H1 (cell line): ENCODE measurements around the gene SEMA7A. TPM values are rescaled to one million over a fixed set of nuclear protein-coding genes. Genes with fewer than 3 reads are reported as not detected.

ENCODE experiments used
- CTCF ChIA-PET: fragments of 300-600 bp; sonication (Branson Sonifier 250); formaldehyde crosslinking; loops from one replicate; lab custom pipeline; 2021; ENCODE audit not compliant: partially characterized antibody; lab: Charles Lee
- POLR2A ChIA-PET: fragments of 300-600 bp; sonication (Branson Sonifier 250); formaldehyde crosslinking; loops from one replicate; lab custom pipeline; 2021; ENCODE audit warnings: inconsistent platforms; ENCODE audit not compliant: partially characterized antibody; lab: Charles Lee
- DNase-seq, 2 experiments: peaks; one replicate each; pipeline versions ENCODE4 v3.0.0 to v3.0.0-alpha.2; 2010 to 2022; ENCODE audit warnings: low spot score in 2 of 2, low read depth in 1 of 2, mixed read lengths in 1 of 2
- FAIRE-seq: peaks from 2 replicates; lab custom pipeline; 2011; peaks lifted over from hg19 to GRCh38; lab: Jason Lieb, UNC
- H2AFZ ChIP-seq: 2 replicates; pipeline ENCODE4 v1.8.1; 2012; ENCODE audit warnings: low read length, inconsistent platforms
- H2AK5ac ChIP-seq: 2 replicates; pipeline ENCODE4 v1.6.1; 2013; ENCODE audit warnings: low read depth, low read length
- H2BK120ac ChIP-seq: replicated peaks from 2 replicates; pipeline ENCODE3; 2013; ENCODE audit warnings: low read depth, low read length, inconsistent platforms
- H2BK12ac ChIP-seq: 2 replicates; pipeline ENCODE4 v1.6.1; 2013; ENCODE audit warnings: low read depth, low read length
- H2BK15ac ChIP-seq: 2 replicates; pipeline ENCODE4 v1.6.1; 2013; ENCODE audit warnings: low read length
- H2BK20ac ChIP-seq: 2 replicates; pipeline ENCODE4 v1.6.1; 2013; ENCODE audit warnings: low read length
- H2BK5ac ChIP-seq: 2 replicates; pipeline ENCODE4 v1.6.1; 2013; ENCODE audit warnings: low read depth, low read length
- H3K14ac ChIP-seq: 2 replicates; pipeline ENCODE4 v1.6.1; 2013; ENCODE audit warnings: inconsistent platforms; ENCODE audit not compliant: insufficient read length
- H3K18ac ChIP-seq: 2 replicates; pipeline ENCODE4 v1.6.1; 2013; ENCODE audit warnings: low read length; ENCODE audit errors: extremely low read depth
- H3K23ac ChIP-seq: 2 replicates; pipeline ENCODE4 v1.6.1; 2013; ENCODE audit warnings: inconsistent platforms; ENCODE audit not compliant: insufficient read length
- H3K23me2 ChIP-seq: 2 replicates; pipeline ENCODE4 v1.6.1; 2013; ENCODE audit warnings: low read depth, low read length
- H3K27ac ChIP-seq: 2 replicates; pipeline ENCODE4 v1.6.1; 2011; ENCODE audit warnings: low read depth, low read length, inconsistent platforms
- H3K27me3 ChIP-seq, 4 experiments: replicated peaks in 1 of 4; 1 replicate in 1 of 4; 2 replicates in 3 of 4; pipeline versions ENCODE4 v1.6.1 to v1.8.1; 2011 to 2013; ENCODE audit warnings: low read length in 3 of 4, mild to moderate bottlenecking in 3 of 4, inconsistent platforms in 2 of 4, mixed read lengths in 2 of 4, moderate library complexity in 1 of 4; ENCODE audit not compliant: control insufficient read depth in 3 of 4, insufficient read depth in 3 of 4; ENCODE audit errors: extremely low read depth in 1 of 4
- H3K36me3 ChIP-seq, 4 experiments: 2 replicates each; pipeline versions ENCODE4 v1.6.1 to v1.8.1; 2011 to 2013; ENCODE audit warnings: mild to moderate bottlenecking in 4 of 4, low read length in 3 of 4, moderate library complexity in 2 of 4, control low read depth in 1 of 4, inconsistent platforms in 1 of 4; ENCODE audit not compliant: insufficient read depth in 4 of 4, control insufficient read depth in 2 of 4
- H3K4ac ChIP-seq: replicated peaks from 2 replicates; pipeline ENCODE3; 2013; ENCODE audit warnings: low read length, low read depth, mixed read lengths, inconsistent platforms; ENCODE audit not compliant: insufficient read length
- H3K4me1 ChIP-seq, 4 experiments: replicated peaks in 1 of 4; 1 replicate in 1 of 4; 2 replicates in 3 of 4; pipeline versions ENCODE4 v1.6.1 to v1.8.1; 2011 to 2013; ENCODE audit warnings: low read length in 3 of 4, inconsistent platforms in 2 of 4, mixed read lengths in 1 of 4; ENCODE audit not compliant: insufficient read depth in 4 of 4, control insufficient read depth in 3 of 4
- H3K4me2 ChIP-seq, 2 experiments: 2 replicates each; pipeline versions ENCODE4 v1.6.1 to v1.8.1; 2011 to 2013; ENCODE audit warnings: low read depth in 2 of 2, low read length in 2 of 2, control low read depth in 1 of 2, inconsistent platforms in 1 of 2, mild to moderate bottlenecking in 1 of 2; ENCODE audit not compliant: insufficient read depth in 1 of 2
- H3K4me3 ChIP-seq, 4 experiments: fragments of 200-600, 300-600 bp in 1 of 4; sonication (generic), shearing (Covaris generic), sonication (Bioruptor Twin) in 1 of 4; 2 replicates each; pipeline versions ENCODE4 v1.5.1 to v1.8.1; 2011 to 2016; ENCODE audit warnings: low read length in 4 of 4, low read depth in 3 of 4, control low read depth in 2 of 4, inconsistent platforms in 2 of 4, mild to moderate bottlenecking in 2 of 4, mixed read lengths in 1 of 4, moderate library complexity in 1 of 4; ENCODE audit not compliant: insufficient read depth in 2 of 4; ENCODE audit errors: extremely low read depth in 1 of 4
- H3K56ac ChIP-seq: replicated peaks from 2 replicates; pipeline ENCODE3; 2013; ENCODE audit warnings: low read depth, mild to moderate bottlenecking, mixed read lengths, low read length, inconsistent platforms; ENCODE audit not compliant: insufficient read length
- H3K79me1 ChIP-seq: 2 replicates; pipeline ENCODE4 v1.6.1; 2013; ENCODE audit warnings: low read depth, low read length, control low read depth
- H3K79me2 ChIP-seq, 2 experiments: 2 replicates each; pipeline versions ENCODE4 v1.6.1 to v1.8.1; 2012 to 2013; ENCODE audit warnings: low read length in 2 of 2, mild to moderate bottlenecking in 2 of 2, inconsistent platforms in 1 of 2; ENCODE audit not compliant: insufficient read depth in 2 of 2, control insufficient read depth in 1 of 2
- H3K9ac ChIP-seq, 4 experiments: replicated peaks in 1 of 4; 1 replicate in 1 of 4; 2 replicates in 3 of 4; pipeline versions ENCODE4 v1.6.1 to v1.8.1; 2011 to 2013; ENCODE audit warnings: low read depth in 3 of 4, low read length in 3 of 4, control low read depth in 2 of 4, mild to moderate bottlenecking in 2 of 4, moderate library complexity in 2 of 4, inconsistent platforms in 1 of 4; ENCODE audit errors: extremely low read depth in 1 of 4
- H3K9me3 ChIP-seq, 2 experiments: 2 replicates each; pipeline versions ENCODE4 v1.6.1 to v1.8.1; 2012 to 2013; ENCODE audit warnings: mild to moderate bottlenecking in 2 of 2, moderate library complexity in 2 of 2, control low read depth in 1 of 2, inconsistent platforms in 1 of 2, low read depth in 1 of 2, low read length in 1 of 2, mixed read lengths in 1 of 2; ENCODE audit not compliant: insufficient read depth in 2 of 2
- H4K20me1 ChIP-seq, 2 experiments: replicated peaks in 1 of 2; 2 replicates each; pipeline versions ENCODE3 to v1.8.1; 2011 to 2013; ENCODE audit warnings: inconsistent platforms in 2 of 2, low read length in 2 of 2, mild to moderate bottlenecking in 1 of 2; ENCODE audit not compliant: insufficient read depth in 2 of 2, control insufficient read depth in 1 of 2
- H4K5ac ChIP-seq: 2 replicates; pipeline ENCODE4 v1.6.1; 2013; ENCODE audit warnings: low read length, low read depth, mixed read lengths, inconsistent platforms; ENCODE audit not compliant: insufficient read length
- H4K8ac ChIP-seq: 2 replicates; pipeline ENCODE4 v1.8.0; 2013; ENCODE audit warnings: mild to moderate bottlenecking, moderate library complexity, low read length, inconsistent platforms; ENCODE audit not compliant: insufficient read depth; ENCODE audit errors: extremely low read depth
- H4K91ac ChIP-seq: replicated peaks from 2 replicates; pipeline ENCODE3; 2013; ENCODE audit warnings: low read length, mixed read lengths, inconsistent platforms; ENCODE audit not compliant: insufficient read length
- CHD2 ChIP-seq: IDR thresholded peaks from 2 replicates; pipeline ENCODE4 v1.6.1; 2012; ENCODE audit warnings: low read length, improper control_type of control experiment
- CREB1 ChIP-seq: IDR thresholded peaks from 2 replicates; pipeline ENCODE4 v1.6.1; 2012; ENCODE audit warnings: inconsistent platforms
- EP300 ChIP-seq, 2 experiments: IDR thresholded peaks; 1 replicate in 1 of 2; 2 replicates in 1 of 2; pipeline ENCODE4 v1.6.1; 2011 to 2012; ENCODE audit warnings: low read depth in 2 of 2, low read length in 2 of 2, mild to moderate bottlenecking in 2 of 2, borderline replicate concordance in 1 of 2, inconsistent platforms in 1 of 2, moderate library complexity in 1 of 2
- HDAC6 ChIP-seq: IDR thresholded peaks from one replicate; pipeline ENCODE4 v1.7.1; 2012; ENCODE audit warnings: low read depth, mild to moderate bottlenecking, inconsistent platforms, low read length, moderate library complexity
- JUND ChIP-seq: IDR thresholded peaks from 2 replicates; pipeline ENCODE4 v1.6.1; 2011; ENCODE audit warnings: mild to moderate bottlenecking, improper control_type of control experiment, low read length
- MAX ChIP-seq: IDR thresholded peaks from 2 replicates; pipeline ENCODE4 v1.6.1; 2012; ENCODE audit warnings: inconsistent platforms
- POLR2A ChIP-seq, 2 experiments: IDR thresholded peaks; 1 replicate in 1 of 2; 2 replicates in 1 of 2; pipeline ENCODE4 v1.6.1; 2011; ENCODE audit warnings: low read depth in 2 of 2, low read length in 2 of 2, mild to moderate bottlenecking in 2 of 2; ENCODE audit errors: control extremely low read depth in 1 of 2
- POU5F1 ChIP-seq: IDR thresholded peaks from 2 replicates; pipeline ENCODE4 v1.6.1; 2011; ENCODE audit warnings: low read depth, mild to moderate bottlenecking, low read length, moderate library complexity
- RAD21 ChIP-seq, 2 experiments: IDR thresholded peaks in 1 of 2; conservative IDR thresholded peaks in 1 of 2; 2 replicates each; pipeline ENCODE4 v1.6.1; 2011; ENCODE audit warnings: low read depth in 2 of 2, low read length in 2 of 2, improper control_type of control experiment in 1 of 2, inconsistent platforms in 1 of 2, mild to moderate bottlenecking in 1 of 2, moderate library complexity in 1 of 2
- RBBP5 ChIP-seq: IDR thresholded peaks from 2 replicates; pipeline ENCODE4 v1.7.1; 2012; ENCODE audit warnings: low read depth, mild to moderate bottlenecking, inconsistent platforms, low read length, moderate library complexity, borderline replicate concordance
- SP4 ChIP-seq: IDR thresholded peaks from 2 replicates; pipeline ENCODE4 v1.6.1; 2012; ENCODE audit warnings: low read length, inconsistent platforms
- SRF ChIP-seq: IDR thresholded peaks from 2 replicates; pipeline ENCODE4 v1.6.1; 2011; ENCODE audit warnings: mild to moderate bottlenecking, low read depth, low read length, moderate library complexity
- WGBS, 2 experiments: shearing (Covaris generic) in 1 of 2; methylation state at CpG; one replicate each; pipeline versions ENCODE4 v1.1.6 to v1.1.7; 2013 to 2015; ENCODE audit warnings: low lambda C conversion rate in 2 of 2, mixed read lengths in 2 of 2, inconsistent platforms in 1 of 2, low coverage in 1 of 2, missing lambda C conversion rate in 1 of 2; ENCODE audit not compliant: insufficient replicate concordance in 2 of 2, insufficient coverage in 1 of 2, insufficient read length in 1 of 2; ENCODE audit errors: extremely low coverage in 1 of 2, missing lambda C conversion rate in 1 of 2; 5-methylcytosine and 5-hydroxymethylcytosine counted together
- polyA plus RNA-seq, 7 experiments: library from polyadenylated mRNA; depleted of rRNA in 3 of 7; stranded (reverse) in 5 of 7; unstranded in 2 of 7; fragments of >200 nt in 5 of 7; fragments of 200-250 nt in 2 of 7; gene quantifications; 1 replicate in 5 of 7; 2 replicates in 1 of 7; 4 replicates in 1 of 7; pipeline versions ENCODE4 v1.2.1 to v1.2.3, GENCODE V29; 2011 to 2013; ENCODE audit warnings: missing spikeins in 2 of 7, mixed read lengths in 2 of 7
- total RNA-seq: library from RNA; stranded (reverse); fragmentation: NEBNext Ultra II Directional; extraction: Animal tissue kit (Norgen Biotek cat#: 25700); gene quantifications from 2 replicates; pipeline ENCODE4 v1.2.1, GENCODE V29; 2021
- TF ChIP-seq, protein P1 (sequence below): IDR thresholded peaks from 2 replicates; pipeline ENCODE4 v1.6.1; 2011; ENCODE audit warnings: low read length, improper control_type of control experiment

SEMA7A gene
- total and polyA plus RNA-seq, 2 of the 8 experiments (the other 6 are each of a cell fraction or from before 2014, with no cell fraction given): 10.7 to 15.0 TPM

DNA sequence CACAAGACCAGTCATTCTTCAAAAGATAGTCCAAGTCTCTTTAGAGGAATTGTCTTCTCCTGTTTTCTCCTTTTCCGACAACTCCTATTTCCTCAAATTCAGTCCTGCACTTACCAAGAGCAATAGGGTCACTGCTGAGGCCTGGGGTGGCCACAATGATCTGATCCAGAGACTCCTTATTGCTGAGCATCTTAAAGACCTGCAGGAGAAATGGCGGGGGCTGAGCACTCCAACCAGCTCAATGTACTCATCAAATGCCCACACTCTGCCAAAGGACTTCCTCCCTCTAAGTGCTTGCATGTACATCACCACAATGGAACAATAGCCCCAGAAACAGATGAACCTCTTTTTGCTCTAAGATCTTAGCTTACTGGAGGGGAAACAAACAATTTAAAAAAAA is 17.6 kb upstream of the SEMA7A start:
- Histone ChIP-seq H3K23ac (no peak overlapping the region), H2BK120ac (no peak overlapping the region), H4K8ac (no peak overlapping the region), H4K91ac (no peak overlapping the region), H3K4me2 (no peak overlapping the region), H3K4ac (no peak overlapping the region), H3K4me1 (no peaks in the 10 kb centered on the region; a peak in 1 of 7 replicates), H2BK20ac (no peak overlapping the region), H2BK12ac (no peak overlapping the region), H3K9ac (no peak overlapping the region), H3K79me1 (no peaks in the 10 kb centered on the region; the same call in 1 of the 2 replicates), H2BK5ac (no peak overlapping the region), H2AFZ (no peak overlapping the region), H2BK15ac (no peak overlapping the region), H3K18ac (no peak overlapping the region), H3K36me3 (peaks cover 9 to 39% (median 18%) of the 10 kb centered on the region in 4 experiments), H3K14ac (no peak overlapping the region), H3K56ac (no peak overlapping the region), H4K5ac (no peak overlapping the region), H4K20me1 (peaks cover 0 to 2% of the 10 kb centered on the region in 2 experiments), H3K23me2 (no peaks in the 10 kb centered on the region), H3K9me3 (no peaks in the 10 kb centered on the region), H3K27ac (no peak overlapping the region), H3K79me2 (no peaks in the 10 kb centered on the region), H2AK5ac (no peak overlapping the region), H3K4me3 (no peak overlapping the region), H3K27me3 (no peaks in the 10 kb centered on the region)
- CTCF ChIA-PET: interaction anchor here (1.0 to 41.3 kb wide), 5 partner anchors 10 to 116 kb away, joined by 3 to 1311 read pairs (median 18); partner anchors contain the start of gene CYP11A1
- DNase-seq (no peak), FAIRE-seq (no peak)
- POLR2A ChIA-PET: interaction anchor here (0.6 to 1.8 kb wide), 4 partner anchors 10 to 140 kb away, joined by 3 to 7 read pairs (median 3); partner anchors contain the start of gene UBL7
- WGBS, 2 experiments: 83% methylated on average over 2 of the region's 2 CpGs; no CpG with 5 or more reads in 1 of the 2 experiments
- TF ChIP-seq MAX (no peak), CREB1 (no peak), JUND (no peak), SP4 (no peak), POU5F1 (no peak), SRF (no peak), RAD21 (IDR thresholded peaks at IDR 0.05 in 1 of 2, conservative IDR thresholded peaks at IDR 0.05 in 1 of 2; ENCODE audit: low read depth in 2 of 2, low read length in 2 of 2) (no peak), POLR2A (IDR thresholded peaks at IDR 0.05; ENCODE audit: control extremely low read depth in 1 of 2, low read depth in 2 of 2, low read length in 2 of 2) (no peak), CHD2 (no peak), EP300 (IDR thresholded peaks at IDR 0.05; ENCODE audit: borderline replicate concordance in 1 of 2, low read depth in 2 of 2, low read length in 2 of 2) (no peak), RBBP5 (no peak), HDAC6 (no peak)
- TF ChIP-seq, protein P1, sequence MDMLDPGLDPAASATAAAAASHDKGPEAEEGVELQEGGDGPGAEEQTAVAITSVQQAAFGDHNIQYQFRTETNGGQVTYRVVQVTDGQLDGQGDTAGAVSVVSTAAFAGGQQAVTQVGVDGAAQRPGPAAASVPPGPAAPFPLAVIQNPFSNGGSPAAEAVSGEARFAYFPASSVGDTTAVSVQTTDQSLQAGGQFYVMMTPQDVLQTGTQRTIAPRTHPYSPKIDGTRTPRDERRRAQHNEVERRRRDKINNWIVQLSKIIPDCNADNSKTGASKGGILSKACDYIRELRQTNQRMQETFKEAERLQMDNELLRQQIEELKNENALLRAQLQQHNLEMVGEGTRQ: no peak
